Activated naive CD4-positive, alpha-beta T cell treated with anti-CD3 and anti-CD28 coated beads, Interleukin-2, amount 50 U/mL, for 72 hours (primary cell): ENCODE results near the gene CORO7. TPM values are rescaled to one million over a fixed set of nuclear protein-coding genes. Genes with fewer than 3 reads are reported as not detected.

Experiments
- ATAC-seq, 2 donors: fragments of 150-1000 bp; cut with Tn5 transposase; 2 replicates each; pipeline ENCODE4 v1.10.0; 2021; ENCODE audit warnings: mild to moderate bottlenecking in 2 of 2, moderate library complexity in 2 of 2
- DNase-seq, 2 donors: peaks; one replicate each; pipeline ENCODE4 v3.0.0; 2021 to 2022; ENCODE audit warnings: low spot score in 2 of 2
- H3K27ac Mint-ChIP-seq, 2 donors: one replicate each; pipeline ENCODE4 v1.8.0; 2022; ENCODE audit warnings: mild to moderate bottlenecking in 2 of 2, mixed read lengths in 2 of 2
- H3K36me3 Mint-ChIP-seq, 2 donors: one replicate each; pipeline ENCODE4 v1.8.0; 2022; ENCODE audit warnings: mixed read lengths in 2 of 2
- H3K9me3 Mint-ChIP-seq, 2 donors: one replicate each; pipeline ENCODE4 v1.8.0; 2022; ENCODE audit warnings: mixed read lengths in 2 of 2
- total RNA-seq, 2 donors: library from RNA; stranded (reverse); gene quantifications; one replicate each; pipeline ENCODE4 v1.2.3, GENCODE V29; 2022

The CORO7 gene
- 10 to 100 TPM; 52.5 to 65.9 TPM for total RNA-seq

- Mint-ChIP-seq H3K27ac (peak within 1 kb of the TSS; percentile 89 to 96), H3K9me3 (no peaks in the 10 kb centered on the region), H3K36me3 (peaks cover 0 to 6% of the 10 kb centered on the region in 2 donors)
- peak; percentile 95 to 99 for DNase-seq
- peak; percentile 74 to 86 for ATAC-seq
Measured at GRCh38 chr16:4416200-4417032, at the start of gene CORO7. Gene CORO7, minus strand, starts transcription at chr16:4416596. Its CDS starts 78 bp downstream, at chr16:4416518.

DNA sequence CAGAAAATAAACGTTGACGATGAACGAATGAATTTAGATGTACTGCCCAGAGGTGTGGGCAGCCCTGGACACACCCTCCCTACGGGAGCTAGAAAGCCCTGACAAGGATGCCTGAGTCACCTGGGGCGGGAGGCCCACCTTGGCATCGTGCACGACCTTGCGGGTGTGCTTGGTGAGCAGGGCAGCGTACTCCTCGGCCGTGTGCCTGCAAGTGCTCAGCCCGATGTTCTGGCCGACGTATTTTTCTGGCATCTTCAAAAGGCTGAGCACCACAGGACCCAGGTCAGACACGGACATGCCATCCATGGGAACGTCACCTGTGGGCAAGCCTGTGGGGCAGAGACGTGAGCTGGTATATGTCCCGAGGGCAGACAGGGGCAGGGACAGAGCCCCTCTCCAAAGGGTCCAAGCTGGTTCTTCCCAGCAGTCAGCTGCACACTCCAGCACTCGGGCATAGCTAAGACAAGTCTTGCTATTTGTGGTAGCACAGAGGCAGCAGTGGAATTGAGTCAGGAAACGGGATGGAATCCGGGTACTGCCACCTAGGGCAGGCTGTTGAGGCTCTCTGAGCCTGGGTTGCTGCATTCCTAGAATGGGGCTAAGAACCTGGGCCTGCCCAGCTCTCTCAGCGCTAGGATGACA lies 47.2 kb upstream of the CORO7 start:
- H3K9me3 Mint-ChIP-seq: no peaks in the 10 kb centered on the region
- no peak for DNase-seq
- peaks cover 5 to 12% of the 10 kb centered on the region in 2 donors for H3K36me3 Mint-ChIP-seq
- peak overlapping the region; percentile 65 for H3K27ac Mint-ChIP-seq
- no peak for ATAC-seq

GRCh38 chr16:4461250-4462085 lies 45.1 kb upstream of the CORO7 start:
- Mint-ChIP-seq H3K9me3 (no peaks in the 10 kb centered on the region), H3K27ac (peak overlapping the region in 1 of 2 donors; percentile 82), H3K36me3 (peaks cover 8 to 11% of the 10 kb centered on the region in 2 donors)
- ATAC-seq (peak in 1 of 2 donors; percentile 24), DNase-seq (no peak)

GRCh38 chr16:4460936-4461249 lies 44.5 kb upstream of the CORO7 start:
- Mint-ChIP-seq H3K27ac (peak overlapping the region in 1 of 2 donors; percentile 82), H3K36me3 (peaks cover 8 to 11% of the 10 kb centered on the region in 2 donors)

GRCh38 chr16:4455951-4456350 lies 39.6 kb upstream of the CORO7 start:
- no peak for DNase-seq
- peaks cover 8 to 14% of the 10 kb centered on the region in 2 donors for H3K36me3 Mint-ChIP-seq
- no peak for ATAC-seq
- H3K27ac Mint-ChIP-seq: peak overlapping the region in 1 of 2 donors; percentile 72
- no peaks in the 10 kb centered on the region for H3K9me3 Mint-ChIP-seq

More at GRCh38 chr16:4460936-4461249, 44.5 kb upstream of the CORO7 start:
- no peak for ATAC-seq
- DNase-seq: no peak
- H3K9me3 Mint-ChIP-seq: no peaks in the 10 kb centered on the region

GRCh38 chr16:4455081-4455480 lies 38.7 kb upstream of the CORO7 start:
- DNase-seq (no peak), ATAC-seq (no peak)
- H3K9me3 Mint-ChIP-seq: no peaks in the 10 kb centered on the region
- peaks cover 6 to 12% of the 10 kb centered on the region in 2 donors for H3K36me3 Mint-ChIP-seq
- H3K27ac Mint-ChIP-seq: peak overlapping the region in 1 of 2 donors; percentile 72

DNA sequence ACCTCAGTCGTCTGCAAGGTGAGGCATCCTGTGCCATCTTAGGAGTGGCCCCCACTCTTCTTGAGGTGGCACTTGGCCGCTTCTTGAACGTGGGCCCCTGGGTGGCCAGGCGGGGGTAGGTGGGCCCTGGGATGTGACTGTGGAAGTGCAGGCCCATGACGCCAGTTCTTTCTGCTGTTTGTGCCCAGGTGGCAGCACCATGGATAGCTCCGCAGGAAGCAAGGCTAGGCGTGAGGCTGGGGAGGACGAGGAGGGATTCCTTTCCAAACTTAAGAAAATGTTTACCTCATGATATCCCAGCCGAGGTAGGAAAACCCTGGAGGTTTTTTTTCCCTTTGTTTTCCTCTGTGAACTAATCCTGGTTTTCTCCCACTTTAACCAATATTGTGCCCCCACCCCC lies 38.2 kb upstream of the CORO7 start:
- no peaks in the 10 kb centered on the region for H3K9me3 Mint-ChIP-seq
- peaks cover 6 to 12% of the 10 kb centered on the region in 2 donors for H3K36me3 Mint-ChIP-seq
- DNase-seq (no peak), ATAC-seq (no peak)
- H3K27ac Mint-ChIP-seq: peak overlapping the region in 1 of 2 donors; percentile 72

GRCh38 chr16:4452674-4453073 lies 36.3 kb upstream of the CORO7 start:
- ATAC-seq (no peak), DNase-seq (no peak)
- H3K27ac Mint-ChIP-seq: peak overlapping the region; percentile 12 to 92
- H3K9me3 Mint-ChIP-seq: no peaks in the 10 kb centered on the region
- peaks cover 6 to 12% of the 10 kb centered on the region in 2 donors for H3K36me3 Mint-ChIP-seq

DNA sequence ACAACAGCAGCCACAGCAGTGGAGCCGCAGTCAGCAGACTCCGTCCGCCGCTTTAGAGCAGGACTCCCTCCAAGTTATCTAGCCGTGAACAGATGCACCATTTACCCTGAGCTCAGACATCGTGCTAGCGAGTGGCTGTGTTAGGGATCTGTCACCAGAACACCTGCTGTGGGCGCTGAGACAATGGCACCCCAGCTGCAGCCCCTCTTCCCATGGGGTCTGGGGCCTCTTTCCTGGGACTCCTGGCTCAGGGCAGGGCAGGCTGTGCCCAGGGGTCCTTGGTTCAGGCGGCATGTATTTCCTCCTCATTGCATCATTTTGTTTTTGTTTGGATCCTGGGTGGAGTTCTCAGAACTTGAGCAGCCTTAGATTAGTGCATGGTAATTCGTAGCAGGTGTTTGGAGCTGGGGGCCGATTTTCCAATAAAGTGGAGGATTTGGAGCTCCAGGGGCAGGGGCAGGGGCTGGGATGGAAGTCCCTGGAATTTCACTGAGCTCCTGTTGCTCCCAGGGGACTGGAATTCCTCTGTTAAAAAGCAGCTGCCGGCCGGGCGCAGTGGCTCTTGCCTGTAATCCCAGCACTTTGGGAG lies 34.6 kb upstream of the CORO7 start:
- Mint-ChIP-seq H3K9me3 (no peaks in the 10 kb centered on the region), H3K27ac (peak overlapping the region in 1 of 2 donors; percentile 82)

DNA sequence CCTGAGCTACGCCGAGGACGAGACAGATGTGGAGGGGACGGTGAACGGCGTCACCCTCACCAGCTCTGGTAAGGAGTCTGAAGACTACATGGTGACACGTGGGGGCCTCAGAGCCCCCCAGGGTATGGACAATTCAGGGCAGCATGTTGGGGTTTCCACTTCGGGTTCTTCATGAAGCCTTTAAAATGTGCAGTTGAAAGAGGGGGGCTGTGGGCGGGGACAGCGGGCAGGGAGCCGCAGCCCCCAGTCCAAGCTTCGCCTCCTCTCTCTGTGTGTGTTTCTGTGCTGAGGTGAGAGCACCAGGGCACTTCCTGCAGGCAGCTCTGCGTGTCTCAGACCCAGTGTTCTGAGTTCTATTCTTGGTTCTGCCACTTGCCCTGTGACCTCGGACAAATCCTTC lies 34.0 kb upstream of the CORO7 start:
- DNase-seq: no peak
- H3K9me3 Mint-ChIP-seq: no peaks in the 10 kb centered on the region
- H3K27ac Mint-ChIP-seq: no peak overlapping the region
- peaks cover 0 to 14% of the 10 kb centered on the region in 2 donors for H3K36me3 Mint-ChIP-seq
- no peak for ATAC-seq

More for the DNA sequence above, 34.6 kb upstream of the CORO7 start:
- peaks cover 0 to 16% of the 10 kb centered on the region in 2 donors for H3K36me3 Mint-ChIP-seq
- no peak for DNase-seq
- ATAC-seq: no peak

DNA sequence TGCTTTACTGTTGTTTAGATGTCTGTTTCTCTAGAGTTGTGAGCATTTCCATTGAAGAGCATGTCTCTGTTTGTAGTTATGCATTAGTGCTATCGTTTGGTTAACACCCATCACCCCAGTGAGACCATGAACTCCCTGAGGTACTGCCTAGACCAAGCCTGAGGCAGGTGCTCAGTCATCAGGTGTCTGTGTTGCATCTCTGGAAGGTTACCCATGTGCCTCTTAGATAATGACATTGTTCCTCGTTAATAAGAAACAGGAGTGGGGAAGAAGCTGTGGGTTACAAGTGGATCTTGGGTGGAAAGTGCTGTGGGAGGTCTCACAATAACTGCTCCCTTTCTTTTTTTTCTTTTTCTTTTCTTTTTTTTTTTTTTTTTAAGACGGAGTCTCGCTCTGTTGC lies 27.6 kb upstream of the CORO7 start:
- no peak for DNase-seq
- peak overlapping the region; percentile 32 to 38 for H3K27ac Mint-ChIP-seq
- no peaks in the 10 kb centered on the region for H3K9me3 Mint-ChIP-seq
- no peak for ATAC-seq
- H3K36me3 Mint-ChIP-seq: peaks cover 8 to 16% of the 10 kb centered on the region in 2 donors

DNA sequence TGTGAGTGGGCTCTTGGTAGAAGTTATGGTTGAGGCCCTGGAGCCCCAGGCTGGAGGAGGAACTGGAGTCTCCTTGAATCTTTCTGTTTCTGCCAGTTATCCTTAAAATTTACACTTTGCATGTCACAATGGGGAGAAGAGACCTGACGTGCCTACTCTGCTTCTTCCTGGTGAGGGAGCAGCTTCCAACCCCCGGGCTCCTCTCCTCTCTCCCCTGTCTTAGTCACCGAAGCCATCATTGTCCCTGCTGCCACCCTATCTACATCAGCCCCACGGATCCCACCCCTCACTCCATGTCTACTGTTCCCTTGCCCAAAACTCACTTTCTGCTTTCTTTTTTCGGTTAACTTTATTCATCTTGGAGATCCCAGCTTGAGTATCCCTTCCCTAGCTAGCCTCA lies 26.9 kb upstream of the CORO7 start:
- Mint-ChIP-seq H3K36me3 (peaks cover 8 to 16% of the 10 kb centered on the region in 2 donors), H3K9me3 (no peaks in the 10 kb centered on the region), H3K27ac (peak overlapping the region; percentile 32 to 38)
- DNase-seq (no peak), ATAC-seq (no peak)

DNA sequence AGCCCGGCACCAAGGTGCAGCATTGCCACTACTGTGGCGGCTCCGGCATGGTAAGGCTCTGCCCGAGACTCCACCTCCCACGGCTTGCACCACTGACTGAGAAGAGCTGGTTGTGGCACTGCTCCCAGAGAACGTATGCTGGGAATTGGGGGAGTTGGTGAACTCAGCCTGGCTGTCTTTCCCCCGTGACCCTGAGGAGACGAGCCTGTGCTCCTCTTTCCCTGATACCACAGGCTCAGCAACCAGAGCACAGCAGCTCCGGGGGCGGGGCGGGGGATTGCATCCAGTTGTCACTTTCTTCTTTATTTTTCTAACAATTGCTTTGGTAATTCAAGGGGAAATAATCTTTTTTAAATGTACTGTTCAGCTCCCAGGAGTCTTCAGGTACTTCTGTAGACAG lies 26.0 kb upstream of the CORO7 start:
- DNase-seq: no peak
- H3K9me3 Mint-ChIP-seq: no peaks in the 10 kb centered on the region
- no peak for ATAC-seq
- H3K27ac Mint-ChIP-seq: peak overlapping the region in 1 of 2 donors; percentile 50
- peaks cover 9 to 17% of the 10 kb centered on the region in 2 donors for H3K36me3 Mint-ChIP-seq

- peaks cover 11 to 15% of the 10 kb centered on the region in 2 donors for H3K36me3 Mint-ChIP-seq
- ATAC-seq (no peak), DNase-seq (no peak)
- no peak overlapping the region for H3K27ac Mint-ChIP-seq
- no peaks in the 10 kb centered on the region for H3K9me3 Mint-ChIP-seq
Measured at GRCh38 chr16:4437366-4437765, 21.0 kb upstream of the CORO7 start.

GRCh38 chr16:4435337-4436067 lies 19.1 kb upstream of the CORO7 start:
- peaks cover 11 to 15% of the 10 kb centered on the region in 2 donors for H3K36me3 Mint-ChIP-seq
- ATAC-seq (no peak), DNase-seq (no peak)
- H3K9me3 Mint-ChIP-seq: no peaks in the 10 kb centered on the region
- H3K27ac Mint-ChIP-seq: peak overlapping the region; percentile 61 to 81
